ENCODE results near the gene PKD2L1.

DNA sequence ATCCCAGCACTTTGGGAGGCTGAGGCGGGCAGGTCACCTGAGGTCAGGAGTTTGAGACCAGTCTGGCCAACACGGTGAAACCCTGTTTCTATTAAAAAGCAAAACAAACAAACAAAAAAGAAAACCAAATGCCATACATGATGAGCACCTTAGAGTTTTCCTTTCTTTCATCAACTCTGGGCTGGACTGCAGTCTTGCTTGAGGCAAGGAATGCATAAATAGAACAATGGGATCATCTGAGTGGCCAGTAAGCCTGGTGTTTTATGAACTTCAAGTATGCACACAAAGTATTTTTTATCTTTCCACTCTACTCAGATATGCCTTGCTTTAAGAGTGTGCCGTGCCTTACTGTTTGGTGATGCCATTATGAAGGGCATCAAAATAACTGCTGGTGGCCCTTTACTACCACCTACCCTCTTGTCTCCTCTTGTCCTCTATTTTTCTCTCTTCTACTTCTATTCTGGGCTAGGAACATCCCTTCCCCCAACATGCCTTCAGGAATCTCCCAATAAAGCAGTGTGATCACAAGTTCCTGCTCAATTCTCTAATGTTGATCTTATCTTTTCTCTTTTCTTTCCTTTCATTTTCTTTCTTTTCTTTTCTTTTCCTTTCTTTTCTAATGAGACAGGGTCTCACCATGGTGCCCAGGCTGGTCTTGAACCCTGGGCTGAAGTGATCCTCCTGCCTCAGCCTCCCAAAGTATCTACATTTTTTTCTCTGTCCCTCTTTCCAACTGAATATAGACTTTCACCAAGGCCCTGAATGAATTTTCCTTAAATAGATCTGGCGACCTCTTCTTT, 27.2 kb upstream of the PKD2L1 start:
- no peak for TF ChIP-seq EZH2phosphoT487 (conservative IDR thresholded peaks at IDR 0.05; ENCODE audit: low read length)
- TF ChIP-seq, protein P1, sequence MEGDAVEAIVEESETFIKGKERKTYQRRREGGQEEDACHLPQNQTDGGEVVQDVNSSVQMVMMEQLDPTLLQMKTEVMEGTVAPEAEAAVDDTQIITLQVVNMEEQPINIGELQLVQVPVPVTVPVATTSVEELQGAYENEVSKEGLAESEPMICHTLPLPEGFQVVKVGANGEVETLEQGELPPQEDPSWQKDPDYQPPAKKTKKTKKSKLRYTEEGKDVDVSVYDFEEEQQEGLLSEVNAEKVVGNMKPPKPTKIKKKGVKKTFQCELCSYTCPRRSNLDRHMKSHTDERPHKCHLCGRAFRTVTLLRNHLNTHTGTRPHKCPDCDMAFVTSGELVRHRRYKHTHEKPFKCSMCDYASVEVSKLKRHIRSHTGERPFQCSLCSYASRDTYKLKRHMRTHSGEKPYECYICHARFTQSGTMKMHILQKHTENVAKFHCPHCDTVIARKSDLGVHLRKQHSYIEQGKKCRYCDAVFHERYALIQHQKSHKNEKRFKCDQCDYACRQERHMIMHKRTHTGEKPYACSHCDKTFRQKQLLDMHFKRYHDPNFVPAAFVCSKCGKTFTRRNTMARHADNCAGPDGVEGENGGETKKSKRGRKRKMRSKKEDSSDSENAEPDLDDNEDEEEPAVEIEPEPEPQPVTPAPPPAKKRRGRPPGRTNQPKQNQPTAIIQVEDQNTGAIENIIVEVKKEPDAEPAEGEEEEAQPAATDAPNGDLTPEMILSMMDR (IDR thresholded peaks at IDR 0.05; ENCODE audit: insufficient read depth, low read length, poor library complexity, severe bottlenecking): no peak
